Measurements from ENCODE around the gene PDHX. TPM values are rescaled to one million over a fixed set of nuclear protein-coding genes. Genes with fewer than 3 reads are reported as not detected.
"Not testable (repeated sequence)": the region's sequence is repeated elsewhere in the genome, so short reads cannot be mapped to it uniquely, and the experiment has no call there.

Gene PDHX
- total RNA-seq, 2 experiments from 2014 or later, result 34.5 to 35.5 TPM

GRCh38 chr11:34896191-34896590 lies 20.2 kb upstream of the PDHX start:
- H3K4me3 Mint-ChIP-seq; intact Hi-C loops (cut with micrococcal nuclease); H3K27me3 Mint-ChIP-seq; DNase-seq; POLR2A ChIA-PET; H3K4me1 Mint-ChIP-seq (ENCODE audit: low read depth); H3K27ac Mint-ChIP-seq: not testable (repeated sequence)
- CTCF ChIA-PET, result interaction anchor here (2.4 kb wide), 1 partner anchor 310 kb away, joined by 13 read pairs; no protein-coding TSS in a partner anchor
- Mint-ChIP-seq H3K36me3 (peaks cover 34% of the 10 kb centered on the region), H3K9me3 (peaks cover 44% of the 10 kb centered on the region)

- intact Hi-C loops (cut with micrococcal nuclease), result no loop called here
- no peak for DNase-seq
- Mint-ChIP-seq H3K27me3 (no peaks in the 10 kb centered on the region), H3K27ac (no peak overlapping the region), H3K36me3 (peaks cover 37% of the 10 kb centered on the region), H3K4me1 (ENCODE audit: low read depth) (no peaks in the 10 kb centered on the region), H3K4me3 (no peak overlapping the region), H3K9me3 (peaks cover 53% of the 10 kb centered on the region)
- ChIA-PET CTCF (interaction anchor here (1.3 to 2.4 kb wide), 4 partner anchors 107 to 496 kb away, joined by 3 to 13 read pairs (median 5); no protein-coding TSS in a partner anchor), POLR2A (no interaction called here)
Measured at GRCh38 chr11:34897171-34897870, 19.1 kb upstream of the PDHX start.

- Mint-ChIP-seq H3K9me3 (peaks cover 61% of the 10 kb centered on the region), H3K27me3 (no peaks in the 10 kb centered on the region), H3K27ac (no peak overlapping the region), H3K36me3 (peaks cover 43% of the 10 kb centered on the region), H3K4me3 (no peak overlapping the region), H3K4me1 (ENCODE audit: low read depth) (no peaks in the 10 kb centered on the region)
- POLR2A ChIA-PET, result no interaction called here
- no peak for DNase-seq
- CTCF ChIA-PET, result interaction anchor here (0.9 to 2.4 kb wide), 7 partner anchors 14 to 494 kb away, joined by 3 to 13 read pairs (median 3); partner anchors contain the start of genes APIP and PDHX
- intact Hi-C loops (cut with micrococcal nuclease), result no loop called here
Measured at GRCh38 chr11:34898474-34898873, 17.9 kb upstream of the PDHX start.

GRCh38 chr11:34899633-34900016 lies 16.8 kb upstream of the PDHX start:
- no peak overlapping the region for H3K4me3 Mint-ChIP-seq
- intact Hi-C loops (cut with micrococcal nuclease), result no loop called here
- CTCF ChIA-PET, result interaction anchor here (0.9 to 1.4 kb wide), 3 partner anchors 15 to 313 kb away, joined by 3 to 6 read pairs (median 3); no protein-coding TSS in a partner anchor
- H3K27me3 Mint-ChIP-seq, result no peaks in the 10 kb centered on the region
- POLR2A ChIA-PET, result no interaction called here
- H3K36me3 Mint-ChIP-seq, result peaks cover 47% of the 10 kb centered on the region
- no peak overlapping the region for H3K27ac Mint-ChIP-seq
- peaks cover 64% of the 10 kb centered on the region for H3K9me3 Mint-ChIP-seq
- H3K4me1 Mint-ChIP-seq (ENCODE audit: low read depth), result peaks cover under 1% of the 10 kb centered on the region
- DNase-seq, result no peak

GRCh38 chr11:34904421-34904955 lies 11.9 kb upstream of the PDHX start:
- ChIA-PET CTCF (no interaction called here), POLR2A (no interaction called here)
- Mint-ChIP-seq H3K27ac (no peak overlapping the region), H3K9me3 (peaks cover 37% of the 10 kb centered on the region), H3K27me3 (no peaks in the 10 kb centered on the region), H3K4me1 (ENCODE audit: low read depth) (peaks cover 3% of the 10 kb centered on the region), H3K36me3 (peaks cover 33% of the 10 kb centered on the region), H3K4me3 (no peak overlapping the region)
- DNase-seq, result no peak
- intact Hi-C loops (cut with micrococcal nuclease), result no loop called here

GRCh38 chr11:34905666-34906065 lies 10.8 kb upstream of the PDHX start:
- no peak overlapping the region for H3K27ac Mint-ChIP-seq
- peaks cover 22% of the 10 kb centered on the region for H3K36me3 Mint-ChIP-seq
- ChIA-PET CTCF (no interaction called here), POLR2A (no interaction called here)
- H3K4me3 Mint-ChIP-seq, result no peak overlapping the region
- no peak for DNase-seq
- H3K27me3 Mint-ChIP-seq, result no peaks in the 10 kb centered on the region
- intact Hi-C loops (cut with micrococcal nuclease), result no loop called here
- peaks cover 25% of the 10 kb centered on the region for H3K9me3 Mint-ChIP-seq
- peaks cover 3% of the 10 kb centered on the region for H3K4me1 Mint-ChIP-seq (ENCODE audit: low read depth)

- ChIA-PET POLR2A (no interaction called here), CTCF (no interaction called here)
- no peak for DNase-seq
- H3K27ac Mint-ChIP-seq, result no peak overlapping the region
- intact Hi-C loops (cut with micrococcal nuclease), result no loop called here
- H3K27me3 Mint-ChIP-seq, result no peaks in the 10 kb centered on the region
- no peak overlapping the region for H3K4me3 Mint-ChIP-seq
- peaks cover 3% of the 10 kb centered on the region for H3K4me1 Mint-ChIP-seq (ENCODE audit: low read depth)
- peaks cover 7% of the 10 kb centered on the region for H3K9me3 Mint-ChIP-seq
- peaks cover 17% of the 10 kb centered on the region for H3K36me3 Mint-ChIP-seq
Measured at GRCh38 chr11:34907934-34908593, 8.4 kb upstream of the PDHX start.

- peaks cover 7% of the 10 kb centered on the region for H3K4me1 Mint-ChIP-seq (ENCODE audit: low read depth)
- ChIA-PET POLR2A (no interaction called here), CTCF (no interaction called here)
- H3K27me3 Mint-ChIP-seq, result no peaks in the 10 kb centered on the region
- H3K36me3 Mint-ChIP-seq, result peaks cover 12% of the 10 kb centered on the region
- intact Hi-C loops (cut with micrococcal nuclease), result no loop called here
- no peak for DNase-seq
- no peaks in the 10 kb centered on the region for H3K9me3 Mint-ChIP-seq
- no peak overlapping the region for H3K27ac Mint-ChIP-seq
- no peak overlapping the region for H3K4me3 Mint-ChIP-seq
Measured at GRCh38 chr11:34909415-34909814, 7.0 kb upstream of the PDHX start.

GRCh38 chr11:34909955-34910354 lies 6.5 kb upstream of the PDHX start:
- intact Hi-C loops (cut with micrococcal nuclease), result no loop called here
- DNase-seq, result no peak
- CTCF ChIA-PET, result interaction anchor here (1.2 to 1.6 kb wide), 2 partner anchors 17 to 324 kb away, joined by 3 to 5 read pairs; no protein-coding TSS in a partner anchor
- peaks cover 7% of the 10 kb centered on the region for H3K4me1 Mint-ChIP-seq (ENCODE audit: low read depth)
- H3K4me3 Mint-ChIP-seq, result no peak overlapping the region
- H3K36me3 Mint-ChIP-seq, result peaks cover 11% of the 10 kb centered on the region
- H3K27me3 Mint-ChIP-seq, result no peaks in the 10 kb centered on the region
- POLR2A ChIA-PET, result no interaction called here
- H3K27ac Mint-ChIP-seq, result no peak overlapping the region
- no peaks in the 10 kb centered on the region for H3K9me3 Mint-ChIP-seq

- Mint-ChIP-seq H3K27ac (no peak overlapping the region), H3K27me3 (no peaks in the 10 kb centered on the region), H3K36me3 (peaks cover 15% of the 10 kb centered on the region), H3K4me3 (no peak overlapping the region), H3K4me1 (ENCODE audit: low read depth) (peaks cover 13% of the 10 kb centered on the region), H3K9me3 (no peaks in the 10 kb centered on the region)
- ChIA-PET POLR2A (no interaction called here), CTCF (interaction anchor here (1.2 to 1.6 kb wide), 3 partner anchors 9 to 325 kb away, joined by 3 to 5 read pairs (median 4); no protein-coding TSS in a partner anchor)
- intact Hi-C loops (cut with micrococcal nuclease), result no loop called here
- no peak for DNase-seq
Measured at GRCh38 chr11:34910817-34911216, 5.6 kb upstream of the PDHX start.

GRCh38 chr11:34911676-34912075 lies 4.7 kb upstream of the PDHX start:
- CTCF ChIA-PET, result interaction anchor here (1.5 kb wide), 1 partner anchor 8 kb away, joined by 4 read pairs; no protein-coding TSS in a partner anchor
- Mint-ChIP-seq H3K27ac (no peak overlapping the region), H3K4me1 (ENCODE audit: low read depth) (peaks cover 13% of the 10 kb centered on the region), H3K4me3 (no peak overlapping the region), H3K27me3 (no peaks in the 10 kb centered on the region), H3K36me3 (peaks cover 11% of the 10 kb centered on the region), H3K9me3 (no peaks in the 10 kb centered on the region)
- POLR2A ChIA-PET, result no interaction called here
- DNase-seq, result no peak
- intact Hi-C loops (cut with micrococcal nuclease), result no loop called here

GRCh38 chr11:34913556-34913955 lies 2.9 kb upstream of the PDHX start:
- intact Hi-C loops (cut with micrococcal nuclease); H3K9me3 Mint-ChIP-seq; POLR2A ChIA-PET; H3K4me3 Mint-ChIP-seq; H3K27me3 Mint-ChIP-seq; H3K27ac Mint-ChIP-seq; DNase-seq: not testable (repeated sequence)
- Mint-ChIP-seq H3K36me3 (peaks cover 11% of the 10 kb centered on the region), H3K4me1 (ENCODE audit: low read depth) (peaks cover 28% of the 10 kb centered on the region)
- CTCF ChIA-PET, result interaction anchor here (0.7 kb wide), 1 partner anchor 446 kb away, joined by 3 read pairs; no protein-coding TSS in a partner anchor
